Activated T-helper 17 cell treated with anti-CD3 and anti-CD28 coated beads, Interleukin-2, amount 50 U/mL, for 72 hours (primary cell): Measurements from ENCODE around the gene ELK3. TPM values are rescaled to one million over a fixed set of nuclear protein-coding genes. Genes with fewer than 3 reads are reported as not detected.
"Not testable (repeated sequence)": the region's sequence is repeated elsewhere in the genome, so short reads cannot be mapped to it uniquely, and the experiment has no call there.

Source experiments
- ATAC-seq: fragments of 150-1000 bp; cut with Tn5 transposase; replicated peaks from 2 replicates; pipeline ENCODE4 v1.10.0; 2021; ENCODE audit warnings: mild to moderate bottlenecking, moderate library complexity
- H3K27ac Mint-ChIP-seq: one replicate; pipeline ENCODE4 v1.8.0; 2022; ENCODE audit warnings: mixed read lengths
- H3K27me3 Mint-ChIP-seq: one replicate; pipeline ENCODE4 v1.8.0; 2022; ENCODE audit warnings: mixed read lengths
- H3K36me3 Mint-ChIP-seq: one replicate; pipeline ENCODE4 v1.8.0; 2022; ENCODE audit warnings: low read depth, mild to moderate bottlenecking, mixed read lengths
- H3K4me1 Mint-ChIP-seq: one replicate; pipeline ENCODE4 v1.8.0; 2022; ENCODE audit warnings: mixed read lengths
- H3K4me3 Mint-ChIP-seq: one replicate; pipeline ENCODE4 v1.8.0; 2022; ENCODE audit warnings: mild to moderate bottlenecking, mixed read lengths
- H3K9me3 Mint-ChIP-seq: one replicate; pipeline ENCODE4 v1.8.0; 2022; ENCODE audit warnings: mixed read lengths
- total RNA-seq, 2 donors: library from RNA; stranded (reverse); gene quantifications; one replicate each; pipeline ENCODE4 v1.2.3, GENCODE V29; 2022

Gene ELK3
- total RNA-seq, 2 donors from 2014 or later, result 31.3 to 39.2 TPM

- H3K36me3 Mint-ChIP-seq, result peaks cover 81% of the 10 kb centered on the region
- H3K27me3 Mint-ChIP-seq, result no peaks in the 10 kb centered on the region
- H3K4me1 Mint-ChIP-seq, result peaks cover 5% of the 10 kb centered on the region
- peak overlapping the region; percentile 40 for H3K4me3 Mint-ChIP-seq
- peak overlapping the region; percentile 71 for H3K27ac Mint-ChIP-seq
- H3K9me3 Mint-ChIP-seq, result no peaks in the 10 kb centered on the region
- ATAC-seq, result peak; percentile 66
These were observed 101.5 kb downstream of the ELK3 start for GRCh38 chr12:96295532-96296160.

GRCh38 chr12:96297504-96297903, 103.3 kb downstream of the ELK3 start:
- no peak overlapping the region for H3K27ac Mint-ChIP-seq

GRCh38 chr12:96300064-96300463, 105.9 kb downstream of the ELK3 start:
- H3K9me3 Mint-ChIP-seq, result no peaks in the 10 kb centered on the region
- no peak overlapping the region for H3K27ac Mint-ChIP-seq
- H3K4me1 Mint-ChIP-seq, result peaks cover 5% of the 10 kb centered on the region
- no peaks in the 10 kb centered on the region for H3K27me3 Mint-ChIP-seq
- H3K4me3 Mint-ChIP-seq, result no peak overlapping the region
- ATAC-seq, result no peak
- H3K36me3 Mint-ChIP-seq, result peaks cover 58% of the 10 kb centered on the region

More at GRCh38 chr12:96297504-96297903, 103.3 kb downstream of the ELK3 start:
- Mint-ChIP-seq H3K27me3 (no peaks in the 10 kb centered on the region), H3K4me1 (peaks cover 5% of the 10 kb centered on the region), H3K9me3 (no peaks in the 10 kb centered on the region), H3K4me3 (no peak overlapping the region), H3K36me3 (peaks cover 75% of the 10 kb centered on the region)
- no peak for ATAC-seq

- Mint-ChIP-seq H3K36me3 (peaks cover 49% of the 10 kb centered on the region), H3K9me3 (no peaks in the 10 kb centered on the region), H3K4me3 (no peak overlapping the region), H3K27ac (no peak overlapping the region), H3K4me1 (no peaks in the 10 kb centered on the region), H3K27me3 (no peaks in the 10 kb centered on the region)
- no peak for ATAC-seq
These were observed 107.6 kb downstream of the ELK3 start for GRCh38 chr12:96301732-96302131.

GRCh38 chr12:96302687-96303310, 108.6 kb downstream of the ELK3 start:
- H3K4me3 Mint-ChIP-seq, result no peak overlapping the region
- H3K9me3 Mint-ChIP-seq, result no peaks in the 10 kb centered on the region
- H3K27ac Mint-ChIP-seq, result no peak overlapping the region
- no peak for ATAC-seq
- H3K36me3 Mint-ChIP-seq, result peaks cover 43% of the 10 kb centered on the region
- no peaks in the 10 kb centered on the region for H3K4me1 Mint-ChIP-seq
- H3K27me3 Mint-ChIP-seq, result no peaks in the 10 kb centered on the region

- Mint-ChIP-seq H3K4me1 (no peaks in the 10 kb centered on the region), H3K9me3 (no peaks in the 10 kb centered on the region), H3K36me3 (peaks cover 40% of the 10 kb centered on the region), H3K4me3 (no peak overlapping the region), H3K27ac (no peak overlapping the region), H3K27me3 (no peaks in the 10 kb centered on the region)
- no peak for ATAC-seq
These were observed 109.5 kb downstream of the ELK3 start for GRCh38 chr12:96303653-96304052.

GRCh38 chr12:96305665-96306064, 111.5 kb downstream of the ELK3 start:
- Mint-ChIP-seq H3K4me3 (no peak overlapping the region), H3K4me1 (peaks cover 5% of the 10 kb centered on the region), H3K27ac (peak overlapping the region; percentile 66), H3K9me3 (no peaks in the 10 kb centered on the region), H3K27me3 (no peaks in the 10 kb centered on the region), H3K36me3 (peaks cover 38% of the 10 kb centered on the region)
- no peak for ATAC-seq

- Mint-ChIP-seq H3K36me3 (peaks cover 57% of the 10 kb centered on the region), H3K9me3 (no peaks in the 10 kb centered on the region), H3K4me1 (peaks cover 5% of the 10 kb centered on the region), H3K4me3 (no peak overlapping the region), H3K27ac (no peak overlapping the region), H3K27me3 (no peaks in the 10 kb centered on the region)
- no peak for ATAC-seq
These were observed 114.7 kb downstream of the ELK3 start for GRCh38 chr12:96308881-96309280.

GRCh38 chr12:96310067-96310466, 115.9 kb downstream of the ELK3 start:
- H3K4me1 Mint-ChIP-seq, result peaks cover 11% of the 10 kb centered on the region
- ATAC-seq, result no peak
- no peaks in the 10 kb centered on the region for H3K27me3 Mint-ChIP-seq
- no peaks in the 10 kb centered on the region for H3K9me3 Mint-ChIP-seq
- H3K4me3 Mint-ChIP-seq, result no peak overlapping the region
- H3K27ac Mint-ChIP-seq, result no peak overlapping the region
- peaks cover 57% of the 10 kb centered on the region for H3K36me3 Mint-ChIP-seq

- no peak for ATAC-seq
- Mint-ChIP-seq H3K36me3 (peaks cover 51% of the 10 kb centered on the region), H3K4me3 (no peak overlapping the region), H3K27ac (no peak overlapping the region), H3K27me3 (no peaks in the 10 kb centered on the region), H3K4me1 (peaks cover 11% of the 10 kb centered on the region), H3K9me3 (no peaks in the 10 kb centered on the region)
These were observed 117.0 kb downstream of the ELK3 start for GRCh38 chr12:96311191-96311590.

GRCh38 chr12:96313606-96314005, 119.4 kb downstream of the ELK3 start:
- H3K27ac Mint-ChIP-seq, result no peak overlapping the region
- no peaks in the 10 kb centered on the region for H3K9me3 Mint-ChIP-seq
- no peaks in the 10 kb centered on the region for H3K27me3 Mint-ChIP-seq
- ATAC-seq, result no peak
- peaks cover 11% of the 10 kb centered on the region for H3K4me1 Mint-ChIP-seq
- H3K36me3 Mint-ChIP-seq, result peaks cover 44% of the 10 kb centered on the region
- no peak overlapping the region for H3K4me3 Mint-ChIP-seq

- no peak for ATAC-seq
- no peaks in the 10 kb centered on the region for H3K27me3 Mint-ChIP-seq
- peaks cover 6% of the 10 kb centered on the region for H3K4me1 Mint-ChIP-seq
- no peak overlapping the region for H3K27ac Mint-ChIP-seq
- peak overlapping the region; percentile 39 for H3K4me3 Mint-ChIP-seq
- no peaks in the 10 kb centered on the region for H3K9me3 Mint-ChIP-seq
- peaks cover 36% of the 10 kb centered on the region for H3K36me3 Mint-ChIP-seq
These were observed 120.5 kb downstream of the ELK3 start for GRCh38 chr12:96314723-96315122.

- peak overlapping the region; percentile 85 for H3K27ac Mint-ChIP-seq
- peak overlapping the region; percentile 84 for H3K4me3 Mint-ChIP-seq
- ATAC-seq, result peak; percentile 59
- H3K27me3 Mint-ChIP-seq, H3K9me3 Mint-ChIP-seq, H3K4me1 Mint-ChIP-seq: not testable (repeated sequence)
- H3K36me3 Mint-ChIP-seq, result peaks cover 25% of the 10 kb centered on the region
These were observed 121.7 kb downstream of the ELK3 start for GRCh38 chr12:96315741-96316481.

GRCh38 chr12:96317801-96318200, 123.6 kb downstream of the ELK3 start:
- not testable (repeated sequence) for ATAC-seq, H3K27ac Mint-ChIP-seq, H3K4me3 Mint-ChIP-seq, H3K9me3 Mint-ChIP-seq, H3K27me3 Mint-ChIP-seq
- Mint-ChIP-seq H3K4me1 (peaks cover 10% of the 10 kb centered on the region), H3K36me3 (peaks cover 22% of the 10 kb centered on the region)
